OCI-LY3 (cell line): ENCODE results near the gene PANK4.
"Not testable (repeated sequence)": the region's sequence is repeated elsewhere in the genome, so short reads cannot be mapped to it uniquely, and the experiment has no call there.

Experiments used
- H2AFZ ChIP-seq: fragments of 200-600, 300-600 bp; shearing (Covaris generic); 2 replicates; pipeline ENCODE4 v1.6.0; 2014; ENCODE audit warnings: antibody characterized with exemption, low read depth, low read length
- H3K27ac ChIP-seq: fragments of 200-600, 300-600 bp; sonication (generic); 2 replicates; pipeline ENCODE4 v1.5.1; 2014; ENCODE audit warnings: mild to moderate bottlenecking, low read length, moderate library complexity, mixed read lengths
- H3K27me3 ChIP-seq: fragments of 200-600, 300-600 bp; sonication (generic); 2 replicates; pipeline ENCODE4 v1.6.1; 2014; ENCODE audit warnings: low read depth, low read length, mixed read lengths
- H3K36me3 ChIP-seq: fragments of 200-600, 300-600 bp; sonication (generic); replicated peaks from 2 replicates; pipeline ENCODE3; 2014; ENCODE audit warnings: low read depth, low read length, mixed read lengths
- H3K4me1 ChIP-seq: fragments of 300-600, 200-600 bp; sonication (generic); 2 replicates; pipeline ENCODE4 v1.6.1; 2014; ENCODE audit warnings: low read length, mixed read lengths
- H3K4me2 ChIP-seq: fragments of 200-600, 300-600 bp; sonication (generic); 2 replicates; pipeline ENCODE4 v1.6.1; 2014; ENCODE audit warnings: low read length, mixed read lengths
- H3K4me3 ChIP-seq: fragments of 300-600, 200-600 bp; sonication (generic); 2 replicates; pipeline ENCODE4 v1.5.1; 2014; ENCODE audit warnings: antibody characterized with exemption, mild to moderate bottlenecking, low read length, moderate library complexity
- H3K79me2 ChIP-seq: fragments of 300-600, 200-600 bp; shearing (Covaris generic); 2 replicates; pipeline ENCODE4 v1.6.1; 2014; ENCODE audit warnings: mild to moderate bottlenecking, low read length, mixed read lengths
- H3K9ac ChIP-seq: fragments of 300-600, 200-600 bp; shearing (Covaris generic); 2 replicates; pipeline ENCODE4 v1.6.0; 2014; ENCODE audit warnings: mild to moderate bottlenecking, low read length, moderate library complexity
- H3K9me3 ChIP-seq: fragments of 200-600, 300-600 bp; shearing (Covaris generic); 2 replicates; pipeline ENCODE4 v1.6.1; 2014; ENCODE audit warnings: low read length, mixed read lengths; ENCODE audit not compliant: insufficient read depth
- H4K20me1 ChIP-seq: fragments of 200-600, 300-600 bp; sonication (generic); 2 replicates; pipeline ENCODE4 v1.6.1; 2016; ENCODE audit warnings: low read length, mixed read lengths; ENCODE audit not compliant: insufficient read depth
- CTCF ChIP-seq: fragments of 200-600, 300-600 bp; sonication (generic); IDR thresholded peaks from 2 replicates; pipeline ENCODE4 v1.5.1; 2014; ENCODE audit warnings: antibody characterized with exemption, low read length, low read depth
- EZH2phosphoT487 ChIP-seq: fragments of 200-600 bp; shearing (Covaris generic); IDR thresholded peaks from 2 replicates; pipeline ENCODE4 v1.6.1; 2018; ENCODE audit warnings: antibody characterized with exemption, mixed run types, low read depth

Gene PANK4

GRCh38 chr1:2554621-2555387 is 28.4 kb upstream of the PANK4 start:
- peaks cover 48% of the 10 kb centered on the region for H3K4me1 ChIP-seq
- H3K4me2 ChIP-seq, result peak overlapping the region; percentile 99
- H3K36me3 ChIP-seq, result peaks cover 14% of the 10 kb centered on the region
- H3K27me3 ChIP-seq, result no peaks in the 10 kb centered on the region
- TF ChIP-seq EZH2phosphoT487 (no peak), CTCF (peak; percentile 81)
- peak overlapping the region; percentile 99 for H3K9ac ChIP-seq
- no peak overlapping the region for H2AFZ ChIP-seq
- H3K4me3 ChIP-seq, result peak overlapping the region; percentile 97
- H3K79me2 ChIP-seq, result no peaks in the 10 kb centered on the region; the same call in 1 of the 2 replicates
- H4K20me1 ChIP-seq, result no peaks in the 10 kb centered on the region
- H3K9me3 ChIP-seq, result no peaks in the 10 kb centered on the region
- peak overlapping the region; percentile 77 for H3K27ac ChIP-seq

GRCh38 chr1:2553871-2554620 is 27.6 kb upstream of the PANK4 start:
- Histone ChIP-seq H2AFZ (no peak overlapping the region), H4K20me1 (no peaks in the 10 kb centered on the region), H3K36me3 (peaks cover 14% of the 10 kb centered on the region), H3K4me2 (no peak overlapping the region), H3K27ac (no peak overlapping the region), H3K4me3 (no peak overlapping the region), H3K79me2 (no peaks in the 10 kb centered on the region; the same call in 1 of the 2 replicates), H3K9ac (no peak overlapping the region), H3K27me3 (no peaks in the 10 kb centered on the region), H3K4me1 (peaks cover 55% of the 10 kb centered on the region), H3K9me3 (no peaks in the 10 kb centered on the region)
- TF ChIP-seq CTCF (no peak), EZH2phosphoT487 (no peak)

- H2AFZ ChIP-seq, H3K27me3 ChIP-seq, H3K27ac ChIP-seq, H4K20me1 ChIP-seq, H3K9ac ChIP-seq, H3K4me2 ChIP-seq, H3K9me3 ChIP-seq, H3K36me3 ChIP-seq, H3K79me2 ChIP-seq, H3K4me3 ChIP-seq: not testable (repeated sequence)
- peaks cover 62% of the 10 kb centered on the region for H3K4me1 ChIP-seq
Measured at GRCh38 chr1:2553076-2553475, 26.7 kb upstream of the PANK4 start.

GRCh38 chr1:2552189-2552588 is 25.8 kb upstream of the PANK4 start:
- Histone ChIP-seq H3K4me1 (peaks cover 65% of the 10 kb centered on the region), H3K4me2 (no peak overlapping the region), H2AFZ (no peak overlapping the region), H4K20me1 (no peaks in the 10 kb centered on the region), H3K79me2 (no peaks in the 10 kb centered on the region; the same call in 1 of the 2 replicates), H3K27me3 (no peaks in the 10 kb centered on the region), H3K27ac (no peak overlapping the region), H3K9ac (no peak overlapping the region), H3K4me3 (no peak overlapping the region), H3K9me3 (no peaks in the 10 kb centered on the region), H3K36me3 (no peaks in the 10 kb centered on the region)
- TF ChIP-seq CTCF, result no peak
- no peak for TF ChIP-seq EZH2phosphoT487

- not testable (repeated sequence) for H3K27ac ChIP-seq, H3K9me3 ChIP-seq, H2AFZ ChIP-seq, H3K4me2 ChIP-seq, H3K79me2 ChIP-seq, H3K27me3 ChIP-seq, H4K20me1 ChIP-seq, H3K9ac ChIP-seq, H3K36me3 ChIP-seq, H3K4me3 ChIP-seq
- peaks cover 59% of the 10 kb centered on the region for H3K4me1 ChIP-seq
Measured at GRCh38 chr1:2551544-2551943, 25.1 kb upstream of the PANK4 start.

- H3K4me3 ChIP-seq, result peak overlapping the region; percentile 40
- not testable (repeated sequence) for H3K79me2 ChIP-seq, H3K27me3 ChIP-seq, H4K20me1 ChIP-seq, H2AFZ ChIP-seq, H3K9me3 ChIP-seq, H3K36me3 ChIP-seq
- peak overlapping the region; percentile 89 for H3K4me2 ChIP-seq
- H3K4me1 ChIP-seq, result peaks cover 56% of the 10 kb centered on the region
- peak overlapping the region; percentile 99 for H3K27ac ChIP-seq
- peak overlapping the region; percentile 33; the same call in 1 of the 2 replicates for H3K9ac ChIP-seq
Measured at GRCh38 chr1:2550309-2550861, 24.0 kb upstream of the PANK4 start.
